Measurements from ENCODE around the gene FGGY. TPM values are rescaled to one million over a fixed set of nuclear protein-coding genes. Genes with fewer than 3 reads are reported as not detected.

The FGGY gene
- total and polyA plus RNA-seq, 2 donors (not counting 3 experiments of a cell fraction or from before 2014, with no cell fraction given): 5.6 to 6.4 TPM

GRCh38 chr1:59516881-59517280 lies 220.0 kb downstream of the FGGY start:
- BruUV-seq (replicated peaks): no TSS peak
- H2AFZ ChIP-seq (ENCODE audit: low read depth, low read length): no peak overlapping the region
- H3K4me2 ChIP-seq (ENCODE audit: insufficient read depth, low read length): no peak overlapping the region
- no peaks in the 10 kb centered on the region for H3K79me2 ChIP-seq (ENCODE audit: control insufficient read depth, insufficient read depth, low read length)
- DNase-seq (ENCODE audit: low read depth, low spot score) (no peak), FAIRE-seq (no peak)
- dilution Hi-C loops (cut with MboI; ENCODE audit: extremely low pct_ligation_motif_present, low sequenced_read_pairs): no loop called here
- H3K4me3 ChIP-seq (replicated peaks in 1 of 3; ENCODE audit: insufficient read depth in 1 of 3, low read depth in 1 of 3, low read length in 3 of 3): no peak overlapping the region
- TF ChIP-seq EZH2 (IDR thresholded peaks at IDR 0.05; ENCODE audit: borderline replicate concordance, low read depth, low read length, severe bottlenecking) (no peak), POLR2AphosphoS5 (IDR thresholded peaks at IDR 0.05; ENCODE audit: insufficient read depth, low read depth, low read length) (no peak), POLR2A (IDR thresholded peaks at IDR 0.05; ENCODE audit: low read depth, low read length) (no peak), MYC (IDR thresholded peaks at IDR 0.05; ENCODE audit: low read depth, low read length) (no peak), FOS (IDR thresholded peaks at IDR 0.05; ENCODE audit: borderline replicate concordance, insufficient read depth, low read length) (no peak), GATA2 (IDR thresholded peaks at IDR 0.05; ENCODE audit: insufficient read depth, insufficient read length, low read depth, low read length) (no peak), MAX (IDR thresholded peaks at IDR 0.05; ENCODE audit: insufficient read depth, insufficient read length) (no peak), CTCF (IDR thresholded peaks at IDR 0.05; ENCODE audit: extremely low read depth in 1 of 2, insufficient read depth in 1 of 2, low read depth in 1 of 2, low read length in 2 of 2) (no peak), JUN (IDR thresholded peaks at IDR 0.05; ENCODE audit: borderline replicate concordance, insufficient read depth, insufficient read length, low read depth) (no peak)
- H3K9me3 ChIP-seq (replicated peaks; ENCODE audit: control insufficient read depth, insufficient read depth, low read length): no peaks in the 10 kb centered on the region
- H4K20me1 ChIP-seq (replicated peaks; ENCODE audit: control insufficient read depth, extremely low read depth, insufficient read depth, low read length): no peaks in the 10 kb centered on the region
- ChIA-PET CTCF (no interaction called here), POLR2A (no interaction called here)
- H3K27me3 ChIP-seq (ENCODE audit: control insufficient read depth in 2 of 2, insufficient read depth in 2 of 2, low read length in 2 of 2): no peaks in the 10 kb centered on the region
- H3K27ac ChIP-seq (ENCODE audit: insufficient read depth, low read depth, low read length): no peak overlapping the region
- H3K9ac ChIP-seq (replicated peaks; ENCODE audit: extremely low read depth, insufficient read depth, low read length): no peak overlapping the region
- intact Hi-C loops (cut with micrococcal nuclease): no loop called here
- no peaks in the 10 kb centered on the region for H3K36me3 ChIP-seq (ENCODE audit: control insufficient read depth in 2 of 2, extremely low read depth in 1 of 2, insufficient read depth in 2 of 2, low read length in 2 of 2)
- H3K4me1 ChIP-seq (ENCODE audit: control insufficient read depth, extremely low read depth, insufficient read depth, low read length): peaks cover 4% of the 10 kb centered on the region
- H3K9me1 ChIP-seq (replicated peaks; ENCODE audit: control insufficient read depth, extremely low read depth, insufficient read depth, low read length): no peaks in the 10 kb centered on the region

Data from endothelial cell of umbilical vein (primary cell).